GM12878 (cell line): ENCODE results near the gene GBA2. TPM values are rescaled to one million over a fixed set of nuclear protein-coding genes. Genes with fewer than 3 reads are reported as not detected.

Experiments used
- BACH1 ChIP-seq: fragments of 450-650 bp; IDR thresholded peaks from 2 replicates; pipeline ENCODE4 v1.6.1; 2017; ENCODE audit warnings: mild to moderate bottlenecking, borderline replicate concordance
- CBX5 ChIP-seq: sonication (generic); IDR thresholded peaks from 2 replicates; pipeline ENCODE4 v1.6.1; 2016; ENCODE audit warnings: low read depth, moderate library complexity, mild to moderate bottlenecking, inconsistent platforms
- GATAD2B ChIP-seq: fragments of 450-650 bp; conservative IDR thresholded peaks from 2 replicates; pipeline ENCODE4 v1.6.1; 2017; ENCODE audit warnings: low read depth, mild to moderate bottlenecking, moderate library complexity
- IKZF1 ChIP-seq: fragments of 450-650 bp; conservative IDR thresholded peaks from 2 replicates; pipeline ENCODE4 v1.6.1; 2017; ENCODE audit warnings: antibody characterized with exemption, mild to moderate bottlenecking
- JUND ChIP-seq: IDR thresholded peaks from 2 replicates; pipeline ENCODE4 v1.6.1; 2012; ENCODE audit warnings: low read depth, mild to moderate bottlenecking, low read length, improper control_type of control experiment, moderate library complexity
- KLF5 ChIP-seq: fragments of 450-650 bp; IDR thresholded peaks from 2 replicates; pipeline ENCODE4 v1.6.1; 2014; ENCODE audit warnings: mild to moderate bottlenecking; ENCODE audit not compliant: partially characterized antibody
- LARP7 ChIP-seq: fragments of 450-650 bp; IDR thresholded peaks from 2 replicates; pipeline ENCODE4 v1.6.1; 2017; ENCODE audit warnings: mild to moderate bottlenecking
- MEF2B ChIP-seq: fragments of 450-650 bp; IDR thresholded peaks from 2 replicates; pipeline ENCODE4 v1.6.1; 2018; ENCODE audit warnings: mild to moderate bottlenecking, moderate library complexity; ENCODE audit not compliant: partially characterized antibody, poor library complexity, severe bottlenecking
- RBBP5 ChIP-seq: fragments of 200-600 bp; sonication (generic); conservative IDR thresholded peaks from 2 replicates; pipeline ENCODE4 v1.6.1; 2016
- SIN3A ChIP-seq: IDR thresholded peaks from 2 replicates; pipeline ENCODE4 v1.6.1; 2012; ENCODE audit warnings: low read depth, low read length, improper control_type of control experiment
- SMARCA5 ChIP-seq: fragments of 450-650 bp; IDR thresholded peaks from 2 replicates; pipeline ENCODE4 v1.6.1; 2017; ENCODE audit warnings: mild to moderate bottlenecking
- SPI1 ChIP-seq: IDR thresholded peaks from 2 replicates; pipeline ENCODE4 v1.6.1; 2011; ENCODE audit warnings: low read depth, mild to moderate bottlenecking, low read length, moderate library complexity, borderline replicate concordance; ENCODE audit not compliant: insufficient read depth
- polyA plus RNA-seq, 11 experiments: library from polyadenylated mRNA; depleted of rRNA in 4 of 11; unstranded in 6 of 11; stranded (reverse) in 5 of 11; fragments of >200 nt; fragmentation: Nextera tagmentation in 4 of 11; fragmentation: Illumina TruSeq in 1 of 11; extraction: Ambion mirVana in 4 of 11; extraction: Trizol in 1 of 11; gene quantifications; 1 replicate in 1 of 11; 2 replicates in 10 of 11; pipeline versions ENCODE4 v1.2.1 to v1.2.3, GENCODE V29; 2011 to 2016; ENCODE audit warnings: inconsistent platforms in 2 of 11, missing spikeins in 2 of 11, low read depth in 1 of 11
- total RNA-seq, 4 experiments: library from RNA; depleted of rRNA in 3 of 4; stranded (reverse); fragments of >200 nt in 3 of 4; fragmentation: Illumina TruSeq in 1 of 4; extraction: Trizol in 1 of 4; gene quantifications; 2 replicates each; pipeline versions ENCODE4 v1.2.1 to v1.2.3, GENCODE V29; 2013 to 2021
- TF ChIP-seq, protein P1 (sequence below): fragments of 450-650 bp; IDR thresholded peaks from 2 replicates; pipeline ENCODE4 v1.6.1; 2017; ENCODE audit warnings: low read depth, mild to moderate bottlenecking, moderate library complexity
- TF ChIP-seq, protein P2 (sequence below): fragments of 450-650 bp; conservative IDR thresholded peaks from 2 replicates; pipeline ENCODE4 v1.6.1; 2017; ENCODE audit warnings: mild to moderate bottlenecking, moderate library complexity
- TF ChIP-seq, protein P3 (sequence below): fragments of 450-650 bp; IDR thresholded peaks from 2 replicates; pipeline ENCODE4 v1.6.1; 2017; ENCODE audit warnings: mild to moderate bottlenecking, moderate library complexity
- TF ChIP-seq, protein P4 (sequence below): fragments of 450-650 bp; IDR thresholded peaks from 2 replicates; pipeline ENCODE4 v1.6.1; 2016; ENCODE audit warnings: mild to moderate bottlenecking, moderate library complexity, borderline replicate concordance

GBA2 gene
- total and polyA plus RNA-seq, 10 of the 15 experiments (the other 5 are each of a cell fraction or from before 2014, with no cell fraction given): 15.3 to 45.1 (median 29.1) TPM

DNA sequence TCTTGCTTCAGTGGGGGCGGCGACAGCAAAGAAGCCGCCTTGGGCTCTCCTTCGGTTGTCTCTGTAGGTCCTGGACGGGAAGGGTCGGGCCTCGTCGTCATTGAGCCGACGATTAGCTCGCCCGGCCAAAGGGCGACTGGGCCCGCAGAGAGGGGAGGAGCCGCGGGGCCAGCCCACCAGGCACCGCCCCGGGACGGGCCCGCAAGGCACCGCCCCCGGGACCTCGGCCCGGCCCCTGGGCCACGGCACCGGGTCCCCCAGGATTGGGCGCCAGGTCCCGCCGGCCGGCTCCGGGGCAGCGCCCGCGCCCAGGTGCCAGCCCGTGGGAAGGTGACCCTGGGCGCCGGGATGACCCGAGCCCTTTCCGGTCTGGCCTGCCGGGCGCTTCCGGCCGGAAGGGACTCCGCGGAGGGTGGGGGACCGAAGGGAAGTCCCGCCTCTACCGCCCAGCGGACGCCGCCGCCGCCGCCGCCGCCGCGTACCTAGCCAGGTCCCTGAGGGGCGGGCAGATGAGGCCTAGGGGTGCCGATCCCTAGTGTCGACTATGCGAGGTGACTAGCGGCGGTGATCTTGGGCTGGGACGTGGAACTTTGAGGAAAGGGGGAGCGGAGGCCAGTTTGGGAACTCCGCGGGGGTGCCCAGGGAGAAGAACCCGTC is at the start of gene GBA2, which contains the start of gene RGP1 (continued):
- TF ChIP-seq, protein P1, sequence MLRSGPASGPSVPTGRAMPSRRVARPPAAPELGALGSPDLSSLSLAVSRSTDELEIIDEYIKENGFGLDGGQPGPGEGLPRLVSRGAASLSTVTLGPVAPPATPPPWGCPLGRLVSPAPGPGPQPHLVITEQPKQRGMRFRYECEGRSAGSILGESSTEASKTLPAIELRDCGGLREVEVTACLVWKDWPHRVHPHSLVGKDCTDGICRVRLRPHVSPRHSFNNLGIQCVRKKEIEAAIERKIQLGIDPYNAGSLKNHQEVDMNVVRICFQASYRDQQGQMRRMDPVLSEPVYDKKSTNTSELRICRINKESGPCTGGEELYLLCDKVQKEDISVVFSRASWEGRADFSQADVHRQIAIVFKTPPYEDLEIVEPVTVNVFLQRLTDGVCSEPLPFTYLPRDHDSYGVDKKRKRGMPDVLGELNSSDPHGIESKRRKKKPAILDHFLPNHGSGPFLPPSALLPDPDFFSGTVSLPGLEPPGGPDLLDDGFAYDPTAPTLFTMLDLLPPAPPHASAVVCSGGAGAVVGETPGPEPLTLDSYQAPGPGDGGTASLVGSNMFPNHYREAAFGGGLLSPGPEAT: peak; percentile 20; the same call in 1 of the 2 replicates
- TF ChIP-seq, protein P2, sequence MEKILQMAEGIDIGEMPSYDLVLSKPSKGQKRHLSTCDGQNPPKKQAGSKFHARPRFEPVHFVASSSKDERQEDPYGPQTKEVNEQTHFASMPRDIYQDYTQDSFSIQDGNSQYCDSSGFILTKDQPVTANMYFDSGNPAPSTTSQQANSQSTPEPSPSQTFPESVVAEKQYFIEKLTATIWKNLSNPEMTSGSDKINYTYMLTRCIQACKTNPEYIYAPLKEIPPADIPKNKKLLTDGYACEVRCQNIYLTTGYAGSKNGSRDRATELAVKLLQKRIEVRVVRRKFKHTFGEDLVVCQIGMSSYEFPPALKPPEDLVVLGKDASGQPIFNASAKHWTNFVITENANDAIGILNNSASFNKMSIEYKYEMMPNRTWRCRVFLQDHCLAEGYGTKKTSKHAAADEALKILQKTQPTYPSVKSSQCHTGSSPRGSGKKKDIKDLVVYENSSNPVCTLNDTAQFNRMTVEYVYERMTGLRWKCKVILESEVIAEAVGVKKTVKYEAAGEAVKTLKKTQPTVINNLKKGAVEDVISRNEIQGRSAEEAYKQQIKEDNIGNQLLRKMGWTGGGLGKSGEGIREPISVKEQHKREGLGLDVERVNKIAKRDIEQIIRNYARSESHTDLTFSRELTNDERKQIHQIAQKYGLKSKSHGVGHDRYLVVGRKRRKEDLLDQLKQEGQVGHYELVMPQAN: peak; percentile 84
- peak; percentile 79; the same call in 1 of the 2 replicates for TF ChIP-seq SMARCA5
- TF ChIP-seq SPI1: peak; percentile 21; the same call in 1 of the 2 replicates
- TF ChIP-seq KLF5: peak; percentile 77
- TF ChIP-seq IKZF1: peak; percentile 97
- peak; percentile 78; the same call in 1 of the 2 replicates for TF ChIP-seq BACH1
- TF ChIP-seq CBX5: no peak
- no peak for TF ChIP-seq JUND
- TF ChIP-seq, protein P3, sequence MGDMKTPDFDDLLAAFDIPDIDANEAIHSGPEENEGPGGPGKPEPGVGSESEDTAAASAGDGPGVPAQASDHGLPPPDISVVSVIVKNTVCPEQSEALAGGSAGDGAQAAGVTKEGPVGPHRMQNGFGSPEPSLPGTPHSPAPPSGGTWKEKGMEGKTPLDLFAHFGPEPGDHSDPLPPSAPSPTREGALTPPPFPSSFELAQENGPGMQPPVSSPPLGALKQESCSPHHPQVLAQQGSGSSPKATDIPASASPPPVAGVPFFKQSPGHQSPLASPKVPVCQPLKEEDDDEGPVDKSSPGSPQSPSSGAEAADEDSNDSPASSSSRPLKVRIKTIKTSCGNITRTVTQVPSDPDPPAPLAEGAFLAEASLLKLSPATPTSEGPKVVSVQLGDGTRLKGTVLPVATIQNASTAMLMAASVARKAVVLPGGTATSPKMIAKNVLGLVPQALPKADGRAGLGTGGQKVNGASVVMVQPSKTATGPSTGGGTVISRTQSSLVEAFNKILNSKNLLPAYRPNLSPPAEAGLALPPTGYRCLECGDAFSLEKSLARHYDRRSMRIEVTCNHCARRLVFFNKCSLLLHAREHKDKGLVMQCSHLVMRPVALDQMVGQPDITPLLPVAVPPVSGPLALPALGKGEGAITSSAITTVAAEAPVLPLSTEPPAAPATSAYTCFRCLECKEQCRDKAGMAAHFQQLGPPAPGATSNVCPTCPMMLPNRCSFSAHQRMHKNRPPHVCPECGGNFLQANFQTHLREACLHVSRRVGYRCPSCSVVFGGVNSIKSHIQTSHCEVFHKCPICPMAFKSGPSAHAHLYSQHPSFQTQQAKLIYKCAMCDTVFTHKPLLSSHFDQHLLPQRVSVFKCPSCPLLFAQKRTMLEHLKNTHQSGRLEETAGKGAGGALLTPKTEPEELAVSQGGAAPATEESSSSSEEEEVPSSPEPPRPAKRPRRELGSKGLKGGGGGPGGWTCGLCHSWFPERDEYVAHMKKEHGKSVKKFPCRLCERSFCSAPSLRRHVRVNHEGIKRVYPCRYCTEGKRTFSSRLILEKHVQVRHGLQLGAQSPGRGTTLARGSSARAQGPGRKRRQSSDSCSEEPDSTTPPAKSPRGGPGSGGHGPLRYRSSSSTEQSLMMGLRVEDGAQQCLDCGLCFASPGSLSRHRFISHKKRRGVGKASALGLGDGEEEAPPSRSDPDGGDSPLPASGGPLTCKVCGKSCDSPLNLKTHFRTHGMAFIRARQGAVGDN: peak; percentile 87
- peak; percentile 91 for TF ChIP-seq LARP7
- TF ChIP-seq, protein P4, sequence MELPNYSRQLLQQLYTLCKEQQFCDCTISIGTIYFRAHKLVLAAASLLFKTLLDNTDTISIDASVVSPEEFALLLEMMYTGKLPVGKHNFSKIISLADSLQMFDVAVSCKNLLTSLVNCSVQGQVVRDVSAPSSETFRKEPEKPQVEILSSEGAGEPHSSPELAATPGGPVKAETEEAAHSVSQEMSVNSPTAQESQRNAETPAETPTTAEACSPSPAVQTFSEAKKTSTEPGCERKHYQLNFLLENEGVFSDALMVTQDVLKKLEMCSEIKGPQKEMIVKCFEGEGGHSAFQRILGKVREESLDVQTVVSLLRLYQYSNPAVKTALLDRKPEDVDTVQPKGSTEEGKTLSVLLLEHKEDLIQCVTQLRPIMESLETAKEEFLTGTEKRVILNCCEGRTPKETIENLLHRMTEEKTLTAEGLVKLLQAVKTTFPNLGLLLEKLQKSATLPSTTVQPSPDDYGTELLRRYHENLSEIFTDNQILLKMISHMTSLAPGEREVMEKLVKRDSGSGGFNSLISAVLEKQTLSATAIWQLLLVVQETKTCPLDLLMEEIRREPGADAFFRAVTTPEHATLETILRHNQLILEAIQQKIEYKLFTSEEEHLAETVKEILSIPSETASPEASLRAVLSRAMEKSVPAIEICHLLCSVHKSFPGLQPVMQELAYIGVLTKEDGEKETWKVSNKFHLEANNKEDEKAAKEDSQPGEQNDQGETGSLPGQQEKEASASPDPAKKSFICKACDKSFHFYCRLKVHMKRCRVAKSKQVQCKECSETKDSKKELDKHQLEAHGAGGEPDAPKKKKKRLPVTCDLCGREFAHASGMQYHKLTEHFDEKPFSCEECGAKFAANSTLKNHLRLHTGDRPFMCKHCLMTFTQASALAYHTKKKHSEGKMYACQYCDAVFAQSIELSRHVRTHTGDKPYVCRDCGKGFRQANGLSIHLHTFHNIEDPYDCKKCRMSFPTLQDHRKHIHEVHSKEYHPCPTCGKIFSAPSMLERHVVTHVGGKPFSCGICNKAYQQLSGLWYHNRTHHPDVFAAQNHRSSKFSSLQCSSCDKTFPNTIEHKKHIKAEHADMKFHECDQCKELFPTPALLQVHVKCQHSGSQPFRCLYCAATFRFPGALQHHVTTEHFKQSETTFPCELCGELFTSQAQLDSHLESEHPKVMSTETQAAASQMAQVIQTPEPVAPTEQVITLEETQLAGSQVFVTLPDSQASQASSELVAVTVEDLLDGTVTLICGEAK: peak; percentile 80
- TF ChIP-seq RBBP5: no peak
- TF ChIP-seq GATAD2B: peak; percentile 98
- peak; percentile 54; the same call in 1 of the 2 replicates for TF ChIP-seq SIN3A
- peak; percentile 64 for TF ChIP-seq MEF2B
